ENCODE results near the gene PPEF2. TPM values are rescaled to one million over a fixed set of nuclear protein-coding genes. Genes with fewer than 3 reads are reported as not detected.

The PPEF2 gene
- total RNA-seq, 4 donors from 2014 or later, result 0.32 TPM; not detected in 3

DNA sequence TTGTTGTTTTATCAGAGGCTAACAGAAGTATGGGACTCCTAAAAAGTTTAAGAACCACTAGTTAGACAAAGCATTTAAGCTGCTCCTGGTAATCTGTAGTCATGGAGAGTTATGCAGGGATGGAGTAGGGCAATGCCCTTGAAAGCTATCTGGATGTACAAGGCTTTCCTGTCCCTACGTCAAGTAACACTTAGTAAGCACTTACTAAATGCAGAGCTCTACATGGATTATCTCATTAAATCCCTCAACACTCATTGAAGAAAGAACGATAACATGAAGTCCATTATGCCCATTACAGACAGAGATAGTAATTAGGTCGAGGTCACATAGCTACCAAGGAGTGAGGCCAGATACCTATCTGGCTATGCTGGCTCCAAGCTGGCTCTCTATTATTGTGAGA is 33.2 kb downstream of the PPEF2 start:
- no peak overlapping the region for H3K4me3 ChIP-seq
- 47 to 65% methylated on average over 3 of the region's 3 CpGs for WGBS, 2 donors (ENCODE audit: low coverage in 1 of 2)
- no peak for TF ChIP-seq POLR2A (IDR thresholded peaks at IDR 0.05)
- TF ChIP-seq EP300 (IDR thresholded peaks at IDR 0.05; ENCODE audit: low read depth), result no peak
- TF ChIP-seq, protein P1, sequence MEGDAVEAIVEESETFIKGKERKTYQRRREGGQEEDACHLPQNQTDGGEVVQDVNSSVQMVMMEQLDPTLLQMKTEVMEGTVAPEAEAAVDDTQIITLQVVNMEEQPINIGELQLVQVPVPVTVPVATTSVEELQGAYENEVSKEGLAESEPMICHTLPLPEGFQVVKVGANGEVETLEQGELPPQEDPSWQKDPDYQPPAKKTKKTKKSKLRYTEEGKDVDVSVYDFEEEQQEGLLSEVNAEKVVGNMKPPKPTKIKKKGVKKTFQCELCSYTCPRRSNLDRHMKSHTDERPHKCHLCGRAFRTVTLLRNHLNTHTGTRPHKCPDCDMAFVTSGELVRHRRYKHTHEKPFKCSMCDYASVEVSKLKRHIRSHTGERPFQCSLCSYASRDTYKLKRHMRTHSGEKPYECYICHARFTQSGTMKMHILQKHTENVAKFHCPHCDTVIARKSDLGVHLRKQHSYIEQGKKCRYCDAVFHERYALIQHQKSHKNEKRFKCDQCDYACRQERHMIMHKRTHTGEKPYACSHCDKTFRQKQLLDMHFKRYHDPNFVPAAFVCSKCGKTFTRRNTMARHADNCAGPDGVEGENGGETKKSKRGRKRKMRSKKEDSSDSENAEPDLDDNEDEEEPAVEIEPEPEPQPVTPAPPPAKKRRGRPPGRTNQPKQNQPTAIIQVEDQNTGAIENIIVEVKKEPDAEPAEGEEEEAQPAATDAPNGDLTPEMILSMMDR (IDR thresholded peaks at IDR 0.05), result no peak
- no peak for TF ChIP-seq POLR2AphosphoS5 (IDR thresholded peaks at IDR 0.05)
- H3K36me3 ChIP-seq, result no peaks in the 10 kb centered on the region
- no peaks in the 10 kb centered on the region for H3K4me1 ChIP-seq
- H3K27ac ChIP-seq, result no peak overlapping the region
- no peak for DNase-seq
- in situ Hi-C loops (cut with MboI; ENCODE audit: low pct_ligation_motif_present in 1 of 4, low pct_unique_long_range_greater_than_20kb in 1 of 4, low sequenced_read_pairs in 3 of 4), result no loop called here
- H3K27me3 ChIP-seq, result no peaks in the 10 kb centered on the region
- intact Hi-C loops (cut with DNase I; ENCODE audit: low total_unique reads), result no loop called here
- H3K9me3 ChIP-seq, result no peaks in the 10 kb centered on the region

DNA sequence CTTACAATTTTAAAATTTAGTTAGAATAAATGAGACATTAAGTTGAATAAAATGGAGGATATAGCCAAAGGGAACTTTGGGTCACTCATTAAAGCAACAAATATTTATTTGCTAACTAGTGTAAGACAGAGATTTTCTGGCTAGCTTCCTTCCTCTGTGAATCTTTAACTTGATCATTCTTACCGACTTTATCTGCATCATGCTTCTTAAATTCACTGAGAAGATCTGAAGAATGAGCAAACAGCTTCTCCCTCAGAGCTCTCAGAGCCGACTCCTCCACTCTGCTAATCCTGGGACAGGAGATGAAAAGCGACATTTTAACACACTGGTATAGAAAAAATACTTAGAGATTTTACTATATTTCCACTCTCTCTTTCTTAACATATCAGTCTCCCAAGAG is 35.1 kb downstream of the PPEF2 start:
- no peak for DNase-seq
- no peaks in the 10 kb centered on the region for H3K9me3 ChIP-seq
- no peak overlapping the region for H3K4me3 ChIP-seq
- H3K27me3 ChIP-seq, result no peaks in the 10 kb centered on the region
- in situ Hi-C loops (cut with MboI; ENCODE audit: low pct_ligation_motif_present in 1 of 4, low pct_unique_long_range_greater_than_20kb in 1 of 4, low sequenced_read_pairs in 3 of 4) (no loop called here), intact Hi-C loops (cut with DNase I; ENCODE audit: low total_unique reads) (no loop called here)
- H3K27ac ChIP-seq, result no peak overlapping the region
- WGBS, 2 donors (ENCODE audit: low coverage in 1 of 2), result 60 to 66% methylated on average over 2 to 3 of the region's 3 CpGs
- TF ChIP-seq POLR2AphosphoS5 (IDR thresholded peaks at IDR 0.05) (no peak), POLR2A (IDR thresholded peaks at IDR 0.05) (no peak), EP300 (IDR thresholded peaks at IDR 0.05; ENCODE audit: low read depth) (no peak)
- TF ChIP-seq, protein P1 (IDR thresholded peaks at IDR 0.05), result no peak
- H3K4me1 ChIP-seq, result no peaks in the 10 kb centered on the region
- H3K36me3 ChIP-seq, result no peaks in the 10 kb centered on the region

DNA sequence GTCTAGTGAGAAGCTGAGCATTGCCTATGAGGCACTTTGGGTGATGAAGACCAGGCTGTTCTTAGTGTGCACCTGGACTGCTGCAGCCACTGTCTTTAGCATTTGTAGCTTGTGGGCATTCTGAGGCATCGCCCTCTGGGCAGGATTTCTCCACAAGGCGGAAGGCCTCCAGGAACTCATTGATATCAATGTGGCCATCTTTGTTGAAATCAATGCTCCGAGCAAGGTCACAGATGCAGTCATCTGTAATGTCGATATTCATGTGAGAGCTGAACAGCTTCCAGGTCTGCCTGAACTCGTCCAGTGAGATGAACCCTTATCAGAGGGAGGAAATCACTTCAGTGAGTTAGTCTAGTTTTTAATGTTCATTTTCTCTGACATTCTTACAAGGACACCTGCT is 41.6 kb downstream of the PPEF2 start:
- no peaks in the 10 kb centered on the region for H3K36me3 ChIP-seq
- intact Hi-C loops (cut with DNase I; ENCODE audit: low total_unique reads) (no loop called here), in situ Hi-C loops (cut with MboI; ENCODE audit: low pct_ligation_motif_present in 1 of 4, low pct_unique_long_range_greater_than_20kb in 1 of 4, low sequenced_read_pairs in 3 of 4) (no loop called here)
- TF ChIP-seq POLR2A (IDR thresholded peaks at IDR 0.05) (no peak), EP300 (IDR thresholded peaks at IDR 0.05; ENCODE audit: low read depth) (no peak), POLR2AphosphoS5 (IDR thresholded peaks at IDR 0.05) (no peak)
- TF ChIP-seq, protein P1 (IDR thresholded peaks at IDR 0.05), result no peak
- no peaks in the 10 kb centered on the region for H3K9me3 ChIP-seq
- no peaks in the 10 kb centered on the region for H3K4me1 ChIP-seq
- 60 to 81% methylated on average over 2 to 5 of the region's 5 CpGs for WGBS, 2 donors (ENCODE audit: low coverage in 1 of 2)
- H3K4me3 ChIP-seq, result no peak overlapping the region
- no peak for DNase-seq
- H3K27me3 ChIP-seq, result no peaks in the 10 kb centered on the region
- H3K27ac ChIP-seq, result no peak overlapping the region

DNA sequence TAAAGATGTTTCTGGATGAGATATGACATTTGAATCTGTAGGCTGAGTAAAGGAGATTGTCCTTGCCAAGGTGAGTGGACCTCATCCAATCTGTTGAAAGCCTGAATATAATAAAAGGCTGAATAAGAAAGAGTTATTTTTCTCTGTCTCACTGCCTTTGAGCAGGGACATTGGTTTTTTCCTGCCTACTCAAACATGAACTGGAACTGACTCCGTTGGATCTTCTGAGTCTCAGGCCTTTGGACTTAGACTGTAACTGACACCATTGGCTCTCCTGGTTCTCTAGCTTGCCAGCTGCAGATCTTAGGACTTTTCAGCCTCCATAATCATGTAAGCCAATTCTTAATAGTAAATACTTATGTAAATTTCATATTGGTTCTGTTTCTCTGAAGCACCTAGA is 43.5 kb downstream of the PPEF2 start:
- Histone ChIP-seq H3K36me3 (no peaks in the 10 kb centered on the region), H3K4me1 (no peaks in the 10 kb centered on the region), H3K9me3 (no peaks in the 10 kb centered on the region), H3K27ac (no peak overlapping the region), H3K27me3 (no peaks in the 10 kb centered on the region), H3K4me3 (no peak overlapping the region)
- intact Hi-C loops (cut with DNase I; ENCODE audit: low total_unique reads) (no loop called here), in situ Hi-C loops (cut with MboI; ENCODE audit: low pct_ligation_motif_present in 1 of 4, low pct_unique_long_range_greater_than_20kb in 1 of 4, low sequenced_read_pairs in 3 of 4) (loop anchor here in 1 of 4 donors (10.0 kb wide), 1 partner anchor 294 kb away; no protein-coding TSS in a partner anchor)
- no peak for DNase-seq
- WGBS, 2 donors (ENCODE audit: low coverage in 1 of 2), result 57 to 90% methylated on average over 1 of the region's 1 CpG
- TF ChIP-seq POLR2A (IDR thresholded peaks at IDR 0.05) (no peak), EP300 (IDR thresholded peaks at IDR 0.05; ENCODE audit: low read depth) (no peak), POLR2AphosphoS5 (IDR thresholded peaks at IDR 0.05) (no peak)
- TF ChIP-seq, protein P1 (IDR thresholded peaks at IDR 0.05), result no peak

All from transverse colon (tissue), 4 donors.